ENCODE data around the gene TNFRSF4.

DNA sequence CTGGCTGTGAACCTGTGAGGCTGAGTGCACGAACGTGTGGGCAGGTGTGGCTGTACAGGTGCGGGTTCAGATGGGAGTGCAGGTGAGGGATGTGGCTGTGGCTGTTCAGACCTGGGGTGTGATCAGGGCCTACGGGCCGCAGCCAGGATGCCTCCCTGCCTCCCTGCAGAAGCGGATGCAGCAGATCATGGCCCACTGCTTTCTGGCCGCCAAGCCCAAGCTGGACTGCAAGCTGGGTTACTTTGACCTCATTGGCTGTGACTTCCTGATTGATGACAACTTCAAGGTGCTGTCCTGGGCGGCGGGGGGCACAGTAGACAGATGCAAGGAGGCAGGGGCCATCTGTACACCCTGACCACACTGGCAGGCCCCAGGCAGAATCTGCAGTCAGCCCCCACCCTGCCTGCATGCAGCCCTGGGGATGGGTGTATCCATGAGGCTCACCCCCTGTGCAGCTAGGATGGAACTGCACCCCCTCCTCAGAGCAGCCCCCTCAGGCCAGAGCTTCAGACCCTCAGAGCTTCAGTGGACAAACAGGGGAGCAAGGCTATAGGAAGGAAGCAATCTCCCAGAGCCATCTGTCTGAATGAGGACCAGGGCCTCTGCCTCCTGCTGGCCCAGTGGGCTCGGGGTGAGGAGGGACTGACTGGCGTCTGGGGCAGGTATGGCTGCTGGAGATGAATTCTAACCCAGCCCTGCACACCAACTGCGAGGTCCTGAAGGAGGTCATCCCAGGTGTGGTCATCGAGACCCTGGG lies 17.3 kb downstream of the TNFRSF4 start:
- TF ChIP-seq, protein P1, sequence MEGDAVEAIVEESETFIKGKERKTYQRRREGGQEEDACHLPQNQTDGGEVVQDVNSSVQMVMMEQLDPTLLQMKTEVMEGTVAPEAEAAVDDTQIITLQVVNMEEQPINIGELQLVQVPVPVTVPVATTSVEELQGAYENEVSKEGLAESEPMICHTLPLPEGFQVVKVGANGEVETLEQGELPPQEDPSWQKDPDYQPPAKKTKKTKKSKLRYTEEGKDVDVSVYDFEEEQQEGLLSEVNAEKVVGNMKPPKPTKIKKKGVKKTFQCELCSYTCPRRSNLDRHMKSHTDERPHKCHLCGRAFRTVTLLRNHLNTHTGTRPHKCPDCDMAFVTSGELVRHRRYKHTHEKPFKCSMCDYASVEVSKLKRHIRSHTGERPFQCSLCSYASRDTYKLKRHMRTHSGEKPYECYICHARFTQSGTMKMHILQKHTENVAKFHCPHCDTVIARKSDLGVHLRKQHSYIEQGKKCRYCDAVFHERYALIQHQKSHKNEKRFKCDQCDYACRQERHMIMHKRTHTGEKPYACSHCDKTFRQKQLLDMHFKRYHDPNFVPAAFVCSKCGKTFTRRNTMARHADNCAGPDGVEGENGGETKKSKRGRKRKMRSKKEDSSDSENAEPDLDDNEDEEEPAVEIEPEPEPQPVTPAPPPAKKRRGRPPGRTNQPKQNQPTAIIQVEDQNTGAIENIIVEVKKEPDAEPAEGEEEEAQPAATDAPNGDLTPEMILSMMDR (IDR thresholded peaks at IDR 0.05) = no peak
- no peak for TF ChIP-seq ZFX (IDR thresholded peaks at IDR 0.05; ENCODE audit: borderline replicate concordance)

All from 22Rv1 (cell line).